GM08714 (cell line): ENCODE data around the gene ST6GALNAC3.
"Not testable (repeated sequence)": the region's sequence is repeated elsewhere in the genome, so short reads cannot be mapped to it uniquely, and the experiment has no call there.

Experiments used
- H3K4me3 ChIP-seq: fragments of 200-500 bp; sonication (Bioruptor generic); 2 replicates; pipeline ENCODE4 v1.5.1; 2014; ENCODE audit warnings: mild to moderate bottlenecking, low read length, inconsistent platforms
- ZNF274 ChIP-seq: IDR thresholded peaks from 2 replicates; pipeline ENCODE4 v1.6.1; 2012; ENCODE audit warnings: mild to moderate bottlenecking, low read depth, low read length

The ST6GALNAC3 gene

GRCh38 chr1:76335882-76336281 lies 261.3 kb downstream of the ST6GALNAC3 start:
- H3K4me3 ChIP-seq = no peak overlapping the region
- no peak for TF ChIP-seq ZNF274

- TF ChIP-seq ZNF274 = no peak
- no peak overlapping the region for H3K4me3 ChIP-seq
These were observed 262.4 kb downstream of the ST6GALNAC3 start for GRCh38 chr1:76336931-76337371.

GRCh38 chr1:76337542-76338219 lies 263.1 kb downstream of the ST6GALNAC3 start:
- TF ChIP-seq ZNF274 = no peak
- no peak overlapping the region for H3K4me3 ChIP-seq

GRCh38 chr1:76340056-76340455 lies 265.5 kb downstream of the ST6GALNAC3 start:
- no peak for TF ChIP-seq ZNF274

GRCh38 chr1:76341816-76342215 lies 267.3 kb downstream of the ST6GALNAC3 start:
- not testable (repeated sequence) for H3K4me3 ChIP-seq

More at GRCh38 chr1:76340056-76340455, 265.5 kb downstream of the ST6GALNAC3 start:
- H3K4me3 ChIP-seq = no peak overlapping the region

DNA sequence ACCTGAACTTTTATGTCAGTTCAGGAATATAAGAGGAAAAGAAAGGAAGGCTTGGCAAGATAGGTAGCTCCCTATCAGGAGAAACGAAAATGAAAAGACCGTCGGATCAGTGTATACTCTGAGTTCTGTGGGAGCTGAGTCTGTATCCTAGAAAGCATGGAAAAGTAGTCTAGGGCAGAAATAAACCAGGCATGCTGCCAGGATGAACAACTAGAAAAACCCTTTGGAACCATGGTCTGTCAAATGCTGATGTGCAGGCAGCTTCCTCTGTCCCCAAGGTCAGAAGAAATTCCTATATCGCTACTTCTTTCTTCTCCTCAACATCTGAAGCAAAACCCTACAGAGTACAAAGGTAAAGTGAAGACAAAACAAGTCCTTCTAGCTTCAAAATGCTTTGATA lies 268.8 kb downstream of the ST6GALNAC3 start:
- TF ChIP-seq ZNF274 = no peak
- no peak overlapping the region for H3K4me3 ChIP-seq

DNA sequence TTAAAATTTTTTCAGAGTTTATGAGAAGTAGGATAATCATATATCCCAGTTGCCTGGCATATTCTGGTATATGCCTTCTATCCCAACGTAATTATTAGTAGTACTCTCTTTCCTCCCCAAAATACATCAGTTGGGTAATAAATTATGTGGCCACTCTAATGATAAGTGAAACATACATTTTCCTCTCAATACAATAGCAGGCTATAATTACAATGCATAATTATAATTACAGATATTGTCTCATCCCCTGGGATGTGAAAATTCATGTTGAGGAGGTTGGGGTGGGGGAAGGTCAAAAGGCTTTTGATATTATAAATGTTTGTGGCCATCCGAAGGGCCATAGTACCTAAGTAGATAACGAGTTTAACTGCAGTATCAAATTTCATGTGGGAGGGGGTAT lies 277.1 kb downstream of the ST6GALNAC3 start:
- no peak overlapping the region for H3K4me3 ChIP-seq
- TF ChIP-seq ZNF274 = no peak

DNA sequence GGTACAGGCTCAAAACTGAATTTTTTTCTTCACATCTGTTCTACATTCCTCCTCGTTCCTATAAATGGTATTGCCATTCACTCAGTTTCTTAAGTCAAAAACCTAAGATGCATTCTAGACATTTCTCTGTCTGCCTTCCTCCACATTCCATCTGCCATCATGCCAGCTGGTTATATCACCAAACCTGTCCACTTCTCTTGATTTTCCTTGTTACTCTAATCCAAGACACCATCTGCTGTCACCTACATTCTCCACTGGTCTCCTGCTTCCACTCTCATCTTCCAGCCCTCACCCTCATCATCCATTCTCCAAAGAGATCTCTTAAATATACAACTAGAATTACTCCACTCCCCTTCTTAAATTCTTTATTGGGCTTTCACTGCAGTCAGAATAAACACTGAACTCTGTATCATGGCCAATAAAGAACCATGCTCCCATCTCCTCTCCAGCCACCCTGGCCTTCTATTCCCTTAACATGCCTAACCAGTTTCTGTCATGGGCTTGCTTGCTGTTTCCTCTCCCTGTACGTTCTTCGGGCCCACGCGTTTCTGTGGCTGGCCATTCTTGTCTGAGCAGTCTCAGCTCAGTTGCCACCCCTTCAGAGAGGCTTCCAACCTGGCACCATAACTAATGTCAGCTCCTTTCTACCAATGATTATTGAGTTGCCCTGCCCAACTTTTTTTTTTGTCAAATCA lies 278.3 kb downstream of the ST6GALNAC3 start:
- TF ChIP-seq ZNF274 = no peak
- H3K4me3 ChIP-seq = no peak overlapping the region

- no peak overlapping the region for H3K4me3 ChIP-seq
- TF ChIP-seq ZNF274 = no peak
These were observed 279.7 kb downstream of the ST6GALNAC3 start for GRCh38 chr1:76354236-76354635.

DNA sequence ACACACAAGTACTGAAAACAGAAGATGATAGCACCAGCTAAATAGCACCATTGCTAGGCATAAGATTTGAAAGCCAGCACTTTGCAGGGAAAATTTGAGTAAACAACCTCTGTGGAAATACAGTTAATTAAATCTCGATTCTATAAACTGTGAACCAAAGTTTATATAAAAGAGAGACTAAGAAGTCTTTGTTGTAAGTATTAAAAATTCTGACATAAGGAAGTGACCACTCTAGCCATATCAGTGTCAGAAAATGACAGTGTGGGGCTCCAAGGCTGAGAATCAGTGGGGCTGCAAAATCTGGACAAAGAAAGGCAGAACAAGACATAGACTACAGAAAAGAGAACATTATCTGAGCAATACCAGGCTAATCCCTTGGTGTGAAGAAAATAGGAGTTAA lies 292.2 kb downstream of the ST6GALNAC3 start:
- TF ChIP-seq ZNF274 = no peak
- H3K4me3 ChIP-seq = no peak overlapping the region

GRCh38 chr1:76371941-76372340 lies 297.4 kb downstream of the ST6GALNAC3 start:
- H3K4me3 ChIP-seq = no peak overlapping the region
- no peak for TF ChIP-seq ZNF274

GRCh38 chr1:76374086-76374485 lies 299.5 kb downstream of the ST6GALNAC3 start:
- H3K4me3 ChIP-seq = no peak overlapping the region
- no peak for TF ChIP-seq ZNF274

- no peak for TF ChIP-seq ZNF274
- no peak overlapping the region for H3K4me3 ChIP-seq
These were observed 302.7 kb downstream of the ST6GALNAC3 start for GRCh38 chr1:76377247-76377646.

DNA sequence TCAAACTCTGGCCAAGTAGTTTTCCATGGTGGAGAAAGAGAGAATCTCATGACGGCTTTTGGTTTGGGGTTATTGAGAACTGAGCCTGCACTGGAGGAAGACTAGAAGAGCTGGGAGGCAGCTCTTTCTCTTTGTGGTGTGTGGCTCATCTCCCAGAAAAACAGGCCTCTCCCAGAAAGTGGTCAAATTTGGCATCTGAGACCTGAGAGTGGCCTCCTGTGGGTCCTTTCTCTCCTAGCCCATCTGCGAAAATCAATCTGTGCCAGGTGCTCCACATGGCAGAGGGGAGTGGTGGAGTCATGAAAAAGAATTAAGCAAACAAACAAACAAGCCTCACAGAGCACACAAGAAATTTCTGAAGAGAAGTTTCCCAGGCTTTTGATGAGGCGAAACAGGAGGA lies 305.0 kb downstream of the ST6GALNAC3 start:
- TF ChIP-seq ZNF274 = no peak
- H3K4me3 ChIP-seq = no peak overlapping the region

DNA sequence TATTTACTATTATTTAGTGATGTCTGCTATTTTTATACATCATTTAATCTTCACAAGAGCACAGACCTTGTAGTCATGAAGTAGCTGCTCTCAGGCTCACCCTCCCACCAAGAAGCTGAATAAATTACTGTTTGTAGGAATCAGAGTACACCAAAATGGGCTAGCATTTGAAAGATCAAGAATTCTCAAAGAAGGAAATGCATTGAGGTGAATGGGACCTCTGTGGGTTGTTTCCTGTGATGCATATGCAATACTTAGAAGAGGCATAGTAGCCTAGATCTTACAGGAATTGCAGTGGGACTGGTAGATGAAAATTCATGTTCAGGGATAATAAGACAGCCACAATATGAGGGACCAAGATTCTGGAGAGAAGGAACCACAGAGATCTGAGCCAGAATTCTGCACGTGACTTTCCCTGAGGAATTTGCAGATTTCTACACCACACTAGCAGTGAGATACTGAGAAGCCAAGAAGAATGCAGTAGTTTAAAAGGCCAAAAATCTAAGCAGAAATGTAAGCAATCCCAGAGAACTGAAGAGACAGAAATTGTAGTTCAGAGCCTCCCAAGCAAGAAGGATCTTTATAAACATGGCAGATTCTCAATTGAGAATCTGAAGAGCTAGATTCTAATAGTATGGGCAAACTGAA lies 307.0 kb downstream of the ST6GALNAC3 start:
- H3K4me3 ChIP-seq = no peak overlapping the region
- no peak for TF ChIP-seq ZNF274
